Mucosa of rectum (tissue), 2 donors: ENCODE measurements around the gene SEZ6L2.

ENCODE experiments used
- H3K27ac ChIP-seq, 2 donors: one replicate each; pipeline ENCODE4 v1.7.0; 2013; ENCODE audit warnings: inconsistent platforms in 2 of 2, low read depth in 2 of 2, low read length in 2 of 2
- H3K27me3 ChIP-seq, 2 donors: one replicate each; pipeline ENCODE4 v1.7.0; 2013; ENCODE audit warnings: low read length in 2 of 2; ENCODE audit not compliant: control insufficient read depth in 2 of 2, insufficient read depth in 2 of 2
- H3K36me3 ChIP-seq, 2 donors: one replicate each; pipeline ENCODE4 v1.7.0; 2013; ENCODE audit warnings: low read length in 2 of 2; ENCODE audit not compliant: control insufficient read depth in 2 of 2, insufficient read depth in 2 of 2
- H3K4me1 ChIP-seq, 2 donors: one replicate each; pipeline ENCODE4 v1.7.0; 2013; ENCODE audit warnings: low read length in 2 of 2, mild to moderate bottlenecking in 1 of 2; ENCODE audit not compliant: control insufficient read depth in 2 of 2, insufficient read depth in 2 of 2
- H3K4me3 ChIP-seq, 2 donors: one replicate each; pipeline ENCODE4 v1.7.0; 2013; ENCODE audit warnings: low read length in 2 of 2
- H3K9ac ChIP-seq, 2 donors: one replicate each; pipeline ENCODE4 v1.7.0; 2013; ENCODE audit warnings: low read length in 2 of 2, low read depth in 1 of 2, mild to moderate bottlenecking in 1 of 2
- H3K9me3 ChIP-seq, 2 donors: one replicate each; pipeline ENCODE4 v1.7.0; 2013; ENCODE audit warnings: low read length in 2 of 2; ENCODE audit not compliant: control insufficient read depth in 2 of 2
- donor health status: healthy.
- donor health status: Normal muscosa, but diverticular disease.

The SEZ6L2 gene

DNA sequence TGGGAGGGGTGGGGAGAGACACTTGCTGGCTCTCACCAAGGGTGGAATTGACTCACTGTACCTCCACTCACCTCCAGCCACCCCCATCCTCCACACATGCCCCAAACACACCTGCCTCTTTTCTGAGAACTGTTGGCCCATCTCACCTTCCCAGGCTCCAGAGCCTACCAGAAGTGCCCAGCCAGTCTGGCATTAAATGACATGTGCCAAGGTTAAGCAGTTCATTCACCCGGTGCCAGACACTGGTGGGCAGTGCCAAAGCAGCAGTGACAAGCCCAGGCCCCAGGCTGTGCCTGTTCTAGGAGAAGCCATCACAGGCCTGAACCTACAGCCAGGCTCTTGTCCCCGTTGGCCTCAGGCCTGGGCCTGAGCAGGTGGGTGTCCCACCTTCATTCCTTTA is 67.9 kb downstream of the SEZ6L2 start:
- peaks cover 26 to 30% of the 10 kb centered on the region in 2 donors for H3K4me1 ChIP-seq
- no peaks in the 10 kb centered on the region for H3K27me3 ChIP-seq
- H3K9ac ChIP-seq: no peak overlapping the region
- H3K9me3 ChIP-seq: no peaks in the 10 kb centered on the region
- H3K4me3 ChIP-seq: no peak overlapping the region
- no peak overlapping the region for H3K27ac ChIP-seq
- peaks cover 42 to 53% of the 10 kb centered on the region in 2 donors for H3K36me3 ChIP-seq

DNA sequence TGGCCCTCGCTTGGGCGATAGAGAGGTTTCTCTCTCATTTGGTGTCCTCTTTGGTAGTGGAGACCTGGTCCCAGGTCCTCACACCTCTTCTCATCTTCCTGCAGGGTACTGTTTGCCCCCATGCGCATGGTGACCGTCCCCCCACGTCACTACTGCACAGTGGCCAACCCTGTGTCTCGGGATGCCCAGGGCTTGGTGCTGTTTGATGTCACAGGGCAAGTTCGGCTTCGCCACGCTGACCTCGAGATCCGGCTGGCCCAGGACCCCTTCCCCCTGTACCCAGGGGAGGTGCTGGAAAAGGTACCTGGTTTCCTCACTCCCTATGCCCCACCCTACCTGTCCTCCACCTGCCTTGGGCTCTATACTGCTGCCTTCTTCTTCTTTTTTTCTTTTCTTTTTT is 68.6 kb downstream of the SEZ6L2 start:
- peak overlapping the region in 1 of 2 donors; percentile 67 for H3K27ac ChIP-seq

DNA sequence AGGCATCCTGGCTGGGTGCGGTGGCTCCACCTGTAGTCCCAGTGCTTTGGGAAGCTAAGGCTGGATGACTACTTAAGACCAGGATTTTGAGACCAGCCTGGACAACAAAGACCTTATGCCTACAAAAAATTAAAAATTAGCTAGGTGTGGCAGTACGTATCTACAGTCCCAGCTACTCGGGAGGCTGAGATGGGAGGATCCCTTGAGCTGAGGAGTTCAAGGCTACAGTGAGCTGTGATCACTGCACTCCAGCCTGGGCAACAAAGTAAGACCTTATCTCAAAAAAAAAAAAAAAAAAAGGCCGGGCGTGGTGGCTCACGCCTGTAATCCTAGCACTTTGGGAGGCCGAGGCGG is 73.0 kb downstream of the SEZ6L2 start:
- H3K27ac ChIP-seq: peak overlapping the region; percentile 84 to 96
- no peaks in the 10 kb centered on the region for H3K27me3 ChIP-seq
- peak overlapping the region in 1 of 2 donors; percentile 9 for H3K9ac ChIP-seq
- no peaks in the 10 kb centered on the region for H3K9me3 ChIP-seq
- H3K4me1 ChIP-seq: peaks cover 72 to 74% of the 10 kb centered on the region in 2 donors
- H3K4me3 ChIP-seq: peak overlapping the region in 1 of 2 donors; percentile 46
- peaks cover 14 to 19% of the 10 kb centered on the region in 2 donors for H3K36me3 ChIP-seq

More for the DNA sequence above, 68.6 kb downstream of the SEZ6L2 start:
- Histone ChIP-seq H3K27me3 (no peaks in the 10 kb centered on the region), H3K9ac (no peak overlapping the region), H3K4me3 (no peak overlapping the region), H3K36me3 (peaks cover 40 to 49% of the 10 kb centered on the region in 2 donors), H3K4me1 (peaks cover 32 to 36% of the 10 kb centered on the region in 2 donors), H3K9me3 (no peaks in the 10 kb centered on the region)

DNA sequence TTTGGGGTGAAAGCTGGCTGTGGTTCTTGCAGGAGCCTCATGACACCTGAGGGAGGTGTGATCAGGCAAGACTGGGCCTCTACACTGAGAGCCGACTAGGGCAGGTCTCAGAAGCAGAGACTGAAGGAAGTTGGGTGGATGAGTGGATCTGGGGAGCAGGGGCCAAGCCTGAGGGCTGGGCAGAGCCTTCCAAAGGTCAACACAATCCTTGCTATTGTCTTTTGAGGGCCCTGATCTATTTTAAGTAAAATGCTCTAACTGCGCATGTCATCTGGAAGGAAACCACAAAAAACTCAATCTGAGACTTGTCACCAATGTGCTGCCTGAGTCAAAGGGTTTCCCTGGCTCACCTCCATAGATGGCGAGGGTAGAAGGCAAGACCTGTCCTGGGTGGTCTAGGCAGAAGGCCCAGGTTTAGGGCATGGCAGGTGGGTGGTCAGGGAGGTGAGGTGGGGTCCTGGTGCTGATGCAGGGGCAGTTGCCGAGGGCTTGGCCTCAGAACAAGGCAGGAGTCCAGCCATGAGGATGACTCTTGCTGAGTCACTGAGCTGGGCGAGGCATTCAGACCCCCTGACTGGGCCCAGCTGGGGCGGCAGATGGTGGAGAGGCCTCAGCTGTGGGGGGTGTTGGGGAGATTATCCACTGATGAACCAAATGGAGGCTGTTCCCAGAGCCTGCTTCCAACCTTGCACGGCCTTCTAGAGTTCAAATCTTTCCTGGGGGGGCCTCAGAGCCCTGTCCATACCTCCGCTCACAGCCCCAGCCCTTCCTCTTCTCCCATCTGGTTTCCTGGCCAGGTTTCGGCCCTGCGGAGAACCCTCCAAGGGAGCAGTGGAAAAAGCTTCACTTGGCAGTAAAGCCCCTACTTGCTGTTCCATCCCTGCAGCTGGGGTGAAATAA is 74.0 kb downstream of the SEZ6L2 start:
- Histone ChIP-seq H3K9me3 (no peaks in the 10 kb centered on the region), H3K9ac (peak overlapping the region; percentile 9 to 63), H3K36me3 (peaks cover 7 to 12% of the 10 kb centered on the region in 2 donors), H3K27me3 (no peaks in the 10 kb centered on the region), H3K27ac (peak overlapping the region; percentile 84 to 96), H3K4me1 (peaks cover 73 to 74% of the 10 kb centered on the region in 2 donors), H3K4me3 (peak overlapping the region; percentile 25 to 46)

DNA sequence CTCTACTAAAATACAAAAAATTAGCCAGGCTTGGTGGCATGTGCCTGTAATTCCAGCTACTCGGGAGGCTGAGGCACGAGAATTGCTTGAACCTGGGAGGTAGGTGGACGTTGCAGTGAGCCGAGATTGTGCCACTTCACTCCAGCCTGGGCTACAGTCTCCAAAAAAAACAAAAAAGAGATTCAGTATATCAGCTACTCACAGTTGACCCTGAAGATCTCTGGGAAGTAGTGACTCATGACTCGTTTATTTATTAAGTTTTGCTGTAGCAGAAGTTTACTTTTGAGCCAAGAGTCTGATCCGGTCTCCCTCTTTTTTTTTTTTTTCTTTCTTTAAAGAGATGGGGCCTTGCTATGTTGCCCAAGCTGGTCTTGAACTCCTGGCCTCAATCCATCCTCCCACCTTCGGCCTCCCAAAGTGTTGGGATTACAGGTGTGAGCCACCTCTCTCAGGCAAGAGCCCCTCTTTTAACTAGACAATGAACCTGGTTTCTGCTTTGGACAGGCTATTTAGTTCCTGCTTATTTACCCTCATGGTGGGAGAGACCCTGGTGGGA is 74.7 kb downstream of the SEZ6L2 start:
- Histone ChIP-seq H3K27ac (peak overlapping the region; percentile 84 to 96), H3K36me3 (peaks cover under 1 to 9% of the 10 kb centered on the region in 2 donors), H3K9ac (peak overlapping the region in 1 of 2 donors; percentile 28), H3K9me3 (no peaks in the 10 kb centered on the region), H3K4me3 (peak overlapping the region; percentile 25 to 46), H3K27me3 (no peaks in the 10 kb centered on the region), H3K4me1 (peaks cover 70 to 72% of the 10 kb centered on the region in 2 donors)

DNA sequence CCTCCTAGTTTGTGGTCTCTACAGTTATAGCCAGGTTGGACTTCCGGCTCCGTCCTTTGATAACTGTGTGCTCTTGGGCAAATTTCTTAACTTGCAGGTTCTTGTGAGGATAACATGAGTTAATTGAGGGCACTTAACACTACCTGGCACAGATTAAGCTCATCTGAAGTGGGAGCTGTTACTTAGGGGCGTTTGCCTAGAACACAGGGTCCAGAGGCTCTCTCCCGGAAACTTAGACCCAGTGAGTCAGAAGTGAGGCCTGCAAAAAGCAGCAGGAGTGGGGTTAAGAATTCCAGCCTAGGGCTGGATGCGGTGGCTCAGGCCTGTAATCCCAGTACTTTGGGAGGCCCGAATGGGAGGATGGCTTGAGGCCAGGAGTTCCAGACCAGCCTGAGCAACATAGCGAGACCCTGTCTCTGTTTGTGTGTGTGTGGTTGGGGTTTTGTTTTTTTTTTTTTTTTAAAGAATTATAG is 77.7 kb downstream of the SEZ6L2 start:
- Histone ChIP-seq H3K27me3 (no peaks in the 10 kb centered on the region), H3K4me1 (peaks cover 70 to 71% of the 10 kb centered on the region in 2 donors), H3K4me3 (peak overlapping the region; percentile 78 to 96), H3K27ac (peak overlapping the region; percentile 96), H3K9ac (peak overlapping the region; percentile 85 to 92), H3K9me3 (no peaks in the 10 kb centered on the region), H3K36me3 (peaks cover 0 to 13% of the 10 kb centered on the region in 2 donors)
